Esophagus squamous epithelium (tissue), 4 donors: Measurements from ENCODE around the gene SRP54.

ENCODE experiments used
- CTCF ChIP-seq, 6 experiments: fragments of 450-650 bp in 4 of 6; fragments of 200-600 bp in 2 of 6; sonication (generic) in 2 of 6; IDR thresholded peaks; one replicate each; pipeline ENCODE4 v1.5.1; 2016 to 2019; ENCODE audit warnings: antibody characterized with exemption in 6 of 6, mild to moderate bottlenecking in 4 of 6, moderate library complexity in 4 of 6
- POLR2A ChIP-seq, 4 donors: fragments of 450-650 bp; IDR thresholded peaks; one replicate each; pipeline ENCODE4 v1.6.1; 2017; ENCODE audit warnings: antibody characterized with exemption in 4 of 4, mild to moderate bottlenecking in 4 of 4, moderate library complexity in 3 of 4

- TF ChIP-seq POLR2A (IDR thresholded peaks at IDR 0.05) (no peak), CTCF (IDR thresholded peaks at IDR 0.05) (no peak)
Observed at GRCh38 chr14:34980337-34980900, 2.4 kb upstream of the SRP54 start.
